Iris pigment epithelial cell (primary cell): Measurements from ENCODE around the gene HEATR5A.
"Not testable (repeated sequence)": the region's sequence is repeated elsewhere in the genome, so short reads cannot be mapped to it uniquely, and the experiment has no call there.

Source experiments
- DNase-seq: peaks from one replicate; pipeline ENCODE4 v3.0.0-alpha.2; 2011; ENCODE audit warnings: low read depth

HEATR5A gene

DNA sequence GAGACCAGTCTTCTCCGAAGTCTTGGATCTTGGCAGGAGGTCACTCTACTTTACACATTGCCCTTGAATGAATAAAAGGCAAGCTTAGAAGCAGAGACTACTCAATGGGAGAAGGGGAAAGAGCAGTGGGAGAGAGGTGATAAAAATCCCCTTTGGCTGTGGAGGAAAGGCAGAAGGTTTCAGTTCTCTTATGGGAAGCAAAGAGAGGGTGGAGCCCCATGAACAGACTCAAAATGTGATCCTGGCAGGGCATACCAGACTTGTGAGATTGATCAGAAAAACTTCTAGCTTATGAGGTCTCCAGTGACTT lies 163.2 kb downstream of the HEATR5A start:
- DNase-seq, result no peak

DNA sequence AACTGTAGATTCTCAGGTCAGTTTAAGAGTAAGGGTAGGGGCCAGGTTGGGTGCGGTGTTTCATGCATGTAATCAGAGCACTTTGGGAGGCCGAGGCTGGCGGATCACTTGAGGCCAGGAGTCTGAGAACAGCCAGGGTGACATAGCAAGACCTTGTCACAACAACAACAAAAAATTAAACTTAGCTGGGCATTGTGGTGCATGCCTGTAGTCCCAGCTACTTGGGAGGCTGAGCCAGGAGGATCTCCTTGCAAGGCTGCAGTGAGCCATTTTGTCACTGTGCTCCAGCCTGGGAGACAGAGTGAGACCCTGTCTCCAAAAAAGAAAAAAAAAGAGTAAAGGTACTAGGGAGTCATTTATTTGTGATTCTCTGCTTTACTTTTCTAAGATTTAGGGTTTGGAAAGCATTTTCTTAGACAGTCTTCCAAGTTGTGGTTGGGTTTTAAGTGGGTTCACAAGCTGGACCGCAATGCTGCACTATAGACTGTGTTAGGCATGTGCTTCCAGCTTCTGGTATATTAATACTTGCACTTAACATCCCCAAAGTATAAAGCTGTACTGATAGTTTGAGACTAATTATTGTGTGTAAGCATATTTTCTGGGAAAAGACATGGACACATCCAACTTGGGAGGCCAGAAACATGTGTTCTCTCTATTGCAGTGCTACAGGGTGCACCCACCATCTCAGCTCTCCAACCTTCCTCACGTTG lies 163.7 kb downstream of the HEATR5A start:
- no peak for DNase-seq

DNA sequence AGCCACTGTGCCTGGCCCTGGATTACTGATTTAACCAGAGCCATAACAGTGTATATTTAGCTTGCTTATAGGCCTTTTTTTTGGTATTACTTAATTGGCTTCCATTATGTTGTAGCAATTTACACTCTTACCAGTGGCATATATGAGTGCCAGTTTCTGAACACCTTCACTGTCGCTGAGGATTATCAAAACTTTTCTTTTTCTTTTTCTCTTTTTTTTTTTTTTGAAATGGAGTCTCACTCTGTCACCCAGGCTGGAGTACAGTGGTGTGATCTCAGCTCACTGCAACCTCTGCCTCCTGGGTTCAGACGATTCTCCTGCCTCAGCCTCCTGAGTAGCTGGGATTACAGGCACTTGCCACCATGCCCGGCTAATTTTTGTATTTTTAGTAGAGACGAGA lies 164.4 kb downstream of the HEATR5A start:
- not testable (repeated sequence) for DNase-seq

DNA sequence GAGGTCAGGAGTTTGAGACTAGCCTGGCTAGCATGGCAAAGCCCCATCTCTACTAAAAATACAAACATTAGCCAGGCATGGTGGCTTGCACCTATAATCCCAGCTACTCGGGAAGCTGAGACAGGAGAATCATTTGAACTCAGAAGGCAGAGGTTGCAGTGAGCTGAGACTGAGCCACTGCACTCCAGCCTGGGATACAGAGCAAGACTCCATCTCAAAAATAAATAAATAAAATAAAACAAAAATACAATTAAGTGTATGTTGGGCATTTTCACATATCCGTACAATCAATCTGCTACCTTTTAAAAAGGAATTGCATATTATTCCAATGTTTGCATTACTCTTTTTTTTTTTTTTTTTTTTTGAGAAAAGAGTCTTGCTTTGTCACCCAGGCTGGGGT lies 165.1 kb downstream of the HEATR5A start:
- no peak for DNase-seq

DNA sequence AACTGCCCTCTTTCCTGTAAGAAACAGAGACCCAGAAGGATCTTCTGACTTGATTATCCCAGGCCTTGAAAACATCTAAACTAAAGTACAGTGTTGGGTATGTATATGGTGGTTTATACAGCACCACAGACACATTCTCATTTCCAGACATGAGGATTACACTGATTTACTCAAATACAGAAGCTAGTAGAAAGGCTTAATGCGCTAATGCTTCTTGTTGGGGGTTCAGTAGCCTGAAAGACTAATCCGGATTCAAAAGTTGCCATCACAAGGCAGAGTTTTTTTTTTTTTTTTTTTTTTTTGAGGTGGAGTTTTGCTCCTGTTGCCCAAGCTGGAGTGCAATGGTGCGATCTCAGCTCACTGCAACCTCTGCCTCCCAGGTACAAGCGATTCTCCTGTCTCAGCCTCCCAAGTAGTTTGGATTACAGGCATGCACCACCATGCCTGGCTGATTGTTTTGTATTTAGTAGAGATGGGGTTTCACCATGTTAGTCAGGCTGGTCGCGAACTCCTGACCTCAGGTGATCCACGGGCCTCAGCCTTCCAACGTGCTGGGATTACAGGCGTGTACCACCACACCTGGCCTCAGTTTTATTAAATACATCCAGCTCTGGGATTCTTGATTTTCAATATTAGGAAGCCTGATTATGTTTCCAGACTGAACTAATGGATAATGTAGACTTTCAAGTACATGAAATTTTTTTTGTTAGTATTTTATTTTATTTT lies 166.4 kb downstream of the HEATR5A start:
- no peak for DNase-seq

DNA sequence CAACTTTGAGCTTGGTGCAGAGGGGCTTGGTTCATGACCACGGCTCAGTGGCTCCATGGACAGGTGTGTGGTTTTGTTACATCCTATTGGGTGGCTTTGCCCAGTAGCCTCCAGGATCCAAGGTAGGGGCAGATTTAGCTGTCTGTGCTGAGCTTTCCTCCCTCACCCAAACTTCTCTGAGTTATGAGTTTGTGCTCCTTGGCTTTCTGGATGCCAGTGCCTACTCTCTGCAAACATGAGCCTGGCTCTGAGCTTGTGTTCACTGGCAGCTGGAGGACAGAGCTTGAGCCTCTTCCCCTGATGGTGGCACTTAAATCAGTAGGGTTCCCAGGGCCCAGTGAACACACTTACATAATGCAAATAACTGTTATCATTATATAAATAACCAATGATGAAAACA lies 167.5 kb downstream of the HEATR5A start:
- no peak for DNase-seq

DNA sequence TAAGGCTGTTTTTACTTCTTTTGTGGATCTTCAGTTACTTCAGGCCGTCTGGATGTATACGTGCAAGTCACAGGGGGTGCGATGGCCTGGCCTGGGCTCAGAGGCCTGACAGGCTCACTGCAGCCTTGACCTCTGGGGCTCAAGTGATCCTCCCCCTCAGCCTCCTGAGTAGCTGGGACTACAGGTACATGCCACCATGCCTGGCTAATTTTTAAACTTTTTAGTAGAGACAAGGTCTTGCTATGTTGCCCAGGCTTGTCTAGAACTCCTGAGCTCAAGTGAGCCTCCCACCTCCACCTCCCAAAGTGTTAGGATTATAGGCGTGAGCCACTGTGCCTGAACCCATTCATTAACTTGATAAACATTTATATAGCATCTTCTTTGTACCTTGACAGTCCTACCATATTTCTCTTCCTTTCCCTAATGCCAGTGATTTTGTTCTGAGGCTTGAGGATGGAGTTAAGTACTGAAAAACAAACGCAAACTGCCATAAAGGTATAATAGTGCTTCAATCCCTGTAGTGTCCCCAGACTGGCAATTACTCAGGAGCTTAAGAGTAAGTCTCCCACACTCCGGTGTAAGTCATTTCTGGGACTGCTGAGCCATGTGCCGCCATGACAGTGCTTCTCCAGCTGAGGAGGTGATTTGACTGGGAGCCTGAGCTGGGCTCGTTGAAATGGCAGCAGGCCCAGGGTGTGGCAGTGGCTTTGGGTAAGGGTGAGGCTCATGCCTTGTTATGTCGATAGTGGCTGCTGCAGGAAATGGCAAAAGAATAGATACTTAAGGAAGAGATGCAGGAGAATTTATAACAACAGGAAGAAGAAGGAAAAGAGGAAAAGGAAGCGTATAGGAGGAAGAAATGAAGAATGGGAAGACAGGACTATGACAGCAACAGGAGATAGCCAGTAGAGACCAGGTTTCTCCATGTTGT lies 169.1 kb downstream of the HEATR5A start:
- no peak for DNase-seq

DNA sequence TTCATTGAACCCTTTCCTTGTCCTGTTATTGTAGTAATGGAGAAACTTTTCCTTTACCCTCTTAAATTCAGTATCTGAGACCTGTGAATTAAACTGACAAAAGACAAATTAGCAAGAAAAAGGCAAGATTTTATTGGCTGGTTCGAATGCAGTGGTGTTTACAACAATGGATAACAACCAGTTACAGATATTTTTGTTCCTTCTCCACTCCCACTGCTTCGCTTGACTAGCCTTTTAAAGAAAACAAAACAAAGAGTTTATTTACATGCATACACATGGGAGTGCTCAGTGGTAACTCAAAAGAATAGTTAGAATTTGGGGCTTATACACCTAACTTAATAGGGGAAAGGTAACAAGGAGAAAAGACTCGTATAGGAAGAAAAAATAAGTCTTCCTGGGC lies 175.7 kb downstream of the HEATR5A start:
- no peak for DNase-seq

DNA sequence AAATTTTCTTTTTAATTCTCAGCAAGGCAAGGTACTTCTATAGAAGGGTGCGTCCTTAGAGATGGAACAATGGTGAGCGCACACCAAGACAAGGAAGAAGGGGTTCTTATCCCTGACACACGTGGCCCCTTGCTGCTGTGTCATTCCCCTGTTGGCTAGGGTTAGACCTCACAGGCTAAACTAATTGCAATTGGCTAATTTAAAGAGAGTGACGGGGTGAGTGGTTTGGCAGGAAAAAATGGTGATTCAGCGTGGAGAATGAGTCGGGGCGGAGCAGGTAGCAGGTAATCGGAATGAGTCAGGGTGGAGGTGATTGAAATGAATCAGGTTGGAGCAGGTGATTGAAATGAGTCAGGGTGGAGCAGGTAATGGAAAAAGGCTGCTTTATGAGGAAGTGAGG lies 176.5 kb downstream of the HEATR5A start:
- DNase-seq, result no peak

DNA sequence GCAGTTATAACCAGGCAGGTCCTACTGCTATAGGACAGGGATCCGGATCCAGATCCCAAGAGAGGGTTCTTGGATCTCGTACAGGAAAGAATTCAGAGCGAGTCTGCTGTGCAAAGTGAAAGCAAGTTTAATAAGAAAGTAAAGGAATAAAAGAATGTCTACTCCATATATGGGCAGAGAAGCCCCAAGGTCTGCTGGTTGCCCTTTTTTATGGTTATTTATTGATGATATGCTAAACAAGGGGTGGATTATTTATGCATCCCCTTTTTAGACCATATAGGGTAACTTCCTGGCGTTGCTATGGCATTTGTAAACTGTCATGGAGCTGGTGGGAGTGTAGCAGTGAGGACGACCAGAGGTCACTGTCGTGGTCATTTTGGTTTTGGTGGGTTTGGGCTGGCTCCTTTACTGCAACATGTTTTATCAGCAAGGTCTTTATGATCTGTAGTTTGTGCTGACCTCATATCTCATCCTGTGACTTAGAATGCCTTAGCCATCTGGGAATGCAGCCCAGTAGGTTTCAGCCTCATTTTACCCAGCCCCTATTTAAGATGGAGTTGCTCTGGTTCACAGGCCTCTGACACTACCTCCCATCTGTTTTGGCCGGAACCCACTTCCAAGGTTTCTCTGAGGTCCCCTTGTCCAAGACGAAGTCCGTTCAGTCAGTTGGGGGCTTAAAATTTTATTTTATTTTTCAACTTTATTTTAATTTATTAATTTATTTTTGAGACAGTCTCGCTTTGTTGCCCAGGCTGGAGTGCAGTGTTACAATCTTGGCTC lies 178.0 kb downstream of the HEATR5A start:
- DNase-seq, result peak; percentile 54
